GM12874 (cell line): ENCODE measurements around the gene BAHCC1.

ENCODE experiments used
- CTCF ChIP-seq: IDR thresholded peaks from 2 replicates; pipeline ENCODE4 v1.5.1; 2011; ENCODE audit warnings: low read depth, mild to moderate bottlenecking, control low read depth, low read length, moderate library complexity; ENCODE audit not compliant: insufficient read depth

BAHCC1 gene

DNA sequence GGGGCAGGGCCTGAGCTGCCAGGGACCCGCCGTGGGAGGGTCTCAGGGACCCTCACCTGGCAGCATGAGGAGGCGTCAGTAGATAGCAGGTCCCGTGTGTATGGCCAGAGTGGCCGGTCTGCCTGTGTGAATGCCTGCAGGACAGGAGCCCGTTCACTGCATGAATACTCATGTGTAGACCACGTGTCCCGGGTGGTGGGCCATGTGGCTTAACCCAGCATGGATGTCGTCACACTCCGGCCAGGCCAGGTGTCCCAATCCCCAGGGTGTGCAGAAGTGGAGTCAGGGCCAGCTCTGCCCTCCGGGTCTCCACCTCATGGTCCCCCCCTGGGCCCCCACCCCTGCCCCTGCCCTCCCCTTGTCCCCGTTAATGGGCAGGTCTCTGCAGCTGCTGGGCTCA is 53.7 kb downstream of the BAHCC1 start:
- no peak for TF ChIP-seq CTCF

DNA sequence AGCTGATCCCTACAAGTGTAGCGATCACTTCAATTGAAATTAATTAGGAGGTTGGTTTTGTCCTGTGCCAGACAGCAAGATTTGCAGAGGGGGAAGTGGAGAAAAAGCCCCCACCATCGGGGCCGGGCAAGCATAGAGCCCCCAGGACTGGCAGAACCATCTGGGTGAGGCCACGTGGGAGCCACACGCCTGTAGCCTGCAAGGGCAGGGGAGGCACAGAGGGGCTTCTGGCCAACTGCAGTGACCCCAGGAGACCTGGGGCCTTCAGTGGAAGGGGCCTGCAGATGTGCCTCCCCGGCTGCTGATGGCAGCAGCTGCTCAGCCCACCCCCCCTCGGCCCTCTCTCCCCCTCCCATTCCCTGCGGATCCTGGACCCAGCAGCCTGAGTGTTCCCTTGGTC is 54.1 kb downstream of the BAHCC1 start:
- no peak for TF ChIP-seq CTCF

GRCh38 chr17:81451823-81452222 is 56.6 kb downstream of the BAHCC1 start:
- TF ChIP-seq CTCF, result no peak

- TF ChIP-seq CTCF, result no peak
These were observed 57.3 kb downstream of the BAHCC1 start for GRCh38 chr17:81452551-81452950.

DNA sequence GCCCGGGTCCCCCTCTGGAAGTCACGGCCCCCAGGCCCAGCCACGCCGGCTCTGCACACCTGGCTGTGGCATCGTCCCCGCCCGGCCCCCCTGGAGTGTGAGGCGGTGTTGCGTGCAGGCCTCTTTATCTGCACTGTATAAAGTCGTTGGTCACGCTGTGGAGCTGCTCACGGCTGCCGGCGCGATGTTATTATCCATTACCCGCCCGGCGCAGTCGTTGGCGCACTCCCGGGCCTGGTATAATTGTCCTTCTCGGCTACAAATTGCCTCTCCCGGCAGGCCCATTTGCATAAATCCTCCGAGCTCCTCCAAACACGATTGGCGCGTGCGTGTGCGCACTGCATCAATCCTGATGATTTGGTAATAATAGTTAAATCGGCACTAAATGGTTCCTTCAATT is 57.8 kb downstream of the BAHCC1 start:
- no peak for TF ChIP-seq CTCF

DNA sequence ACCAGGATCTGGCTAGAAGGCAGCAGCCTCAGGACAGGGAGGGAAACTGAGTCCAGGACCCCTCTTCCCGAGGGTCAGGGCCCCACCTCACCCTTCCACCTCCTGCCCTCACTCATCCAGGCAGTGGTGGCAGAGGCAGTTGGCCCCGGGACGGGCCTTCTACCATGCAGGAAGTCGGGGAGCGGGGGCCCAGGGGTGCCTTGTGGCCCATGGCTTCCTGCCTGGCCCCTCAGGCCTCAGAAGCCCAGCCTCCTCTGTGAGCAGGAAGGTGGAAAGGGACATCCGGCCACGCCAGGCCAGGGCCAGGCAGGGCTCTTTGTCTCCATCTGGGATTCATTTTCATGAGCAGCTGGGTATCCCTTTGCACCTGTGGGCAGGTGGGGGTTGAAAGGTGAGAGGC is 58.5 kb downstream of the BAHCC1 start:
- no peak for TF ChIP-seq CTCF

- TF ChIP-seq CTCF, result no peak
These were observed 59.2 kb downstream of the BAHCC1 start for GRCh38 chr17:81454473-81454872.

- no peak for TF ChIP-seq CTCF
These were observed 60.1 kb downstream of the BAHCC1 start for GRCh38 chr17:81455387-81455786.
